GM19099 (cell line): ENCODE measurements around the gene TRPV4.

Experiments
- POLR2A ChIP-seq: IDR thresholded peaks from 3 replicates; pipeline ENCODE4 v1.6.1; 2011; ENCODE audit warnings: low read depth; ENCODE audit not compliant: insufficient read length; ENCODE audit errors: extremely low read depth

The TRPV4 gene

GRCh38 chr12:109821968-109822367 lies 11.2 kb downstream of the TRPV4 start:
- TF ChIP-seq POLR2A = no peak

GRCh38 chr12:109820816-109821381 lies 12.3 kb downstream of the TRPV4 start:
- TF ChIP-seq POLR2A = no peak

GRCh38 chr12:109818905-109819500 lies 14.2 kb downstream of the TRPV4 start:
- TF ChIP-seq POLR2A = no peak

GRCh38 chr12:109818253-109818652 lies 14.9 kb downstream of the TRPV4 start:
- no peak for TF ChIP-seq POLR2A

DNA sequence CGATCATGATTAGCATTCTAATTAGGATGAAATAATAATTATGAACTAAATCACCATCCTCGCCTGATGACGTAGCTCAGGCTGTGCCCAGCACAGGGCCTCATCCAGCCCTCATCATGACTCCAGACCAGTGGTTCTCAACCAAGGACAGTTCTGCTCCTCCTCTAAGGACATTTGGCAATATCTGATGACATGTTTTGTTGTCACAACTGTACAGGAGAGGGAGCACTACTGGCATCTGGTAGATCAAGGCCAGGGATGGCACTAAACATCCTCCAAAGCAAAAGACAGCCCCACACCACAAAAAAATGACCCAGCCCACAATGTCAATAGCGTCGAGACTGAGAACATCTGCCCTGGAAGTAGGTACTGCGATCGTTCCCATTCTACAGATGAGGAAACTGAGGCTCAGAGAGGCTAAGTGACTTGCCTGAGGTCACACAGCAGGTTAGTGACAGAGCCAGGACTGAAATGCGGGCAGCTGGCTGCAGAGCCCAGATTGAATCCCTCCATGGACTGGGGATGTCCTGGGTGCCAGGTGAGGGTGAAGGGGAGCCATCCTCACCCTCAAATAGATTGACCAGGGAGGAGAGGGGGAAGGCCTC lies 15.5 kb downstream of the TRPV4 start:
- no peak for TF ChIP-seq POLR2A

- TF ChIP-seq POLR2A = no peak
Measured at GRCh38 chr12:109816870-109817269, 16.3 kb downstream of the TRPV4 start.

DNA sequence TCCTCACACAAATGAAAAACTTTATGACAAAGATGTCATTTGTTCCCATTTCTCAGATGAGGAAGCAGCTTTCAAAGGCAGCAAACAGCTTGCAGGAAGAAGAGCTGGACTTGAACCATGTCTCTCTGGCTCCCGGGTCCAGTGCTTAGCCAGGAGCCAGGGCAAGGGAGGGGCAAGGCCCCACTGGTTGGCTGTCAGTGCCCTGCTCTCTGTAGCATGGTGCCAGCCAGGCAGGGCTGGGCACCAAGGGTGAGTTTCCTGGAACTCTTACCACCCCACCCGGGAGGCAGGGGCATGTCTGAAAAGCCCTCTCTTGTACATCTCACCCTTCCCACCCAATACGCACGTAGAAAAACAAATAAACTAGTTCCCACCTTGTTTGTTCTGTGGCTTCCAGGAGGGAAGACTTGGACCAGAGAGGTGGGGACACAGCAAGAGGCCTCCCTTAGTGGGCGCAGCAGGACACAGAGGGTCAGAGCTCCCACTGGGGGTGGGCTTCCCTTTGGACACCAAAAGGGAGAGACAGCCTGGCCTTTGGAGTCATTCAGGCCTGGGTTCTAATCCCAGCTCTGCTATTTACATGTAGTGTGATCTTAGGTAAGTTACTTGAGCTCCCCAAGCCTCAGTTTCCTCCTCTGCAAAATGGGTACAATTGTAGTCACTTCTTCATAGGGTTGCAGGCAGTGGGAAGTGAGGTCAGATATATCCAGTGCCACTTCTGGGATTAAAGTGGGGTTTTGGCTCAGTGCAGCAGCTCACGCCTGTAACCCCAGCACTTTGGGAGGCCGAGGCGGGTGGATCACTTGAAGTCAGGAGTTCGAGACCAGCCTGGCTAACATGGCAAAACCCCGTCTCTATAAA lies 17.2 kb downstream of the TRPV4 start:
- no peak for TF ChIP-seq POLR2A

GRCh38 chr12:109815225-109815624 lies 18.0 kb downstream of the TRPV4 start:
- TF ChIP-seq POLR2A = no peak

DNA sequence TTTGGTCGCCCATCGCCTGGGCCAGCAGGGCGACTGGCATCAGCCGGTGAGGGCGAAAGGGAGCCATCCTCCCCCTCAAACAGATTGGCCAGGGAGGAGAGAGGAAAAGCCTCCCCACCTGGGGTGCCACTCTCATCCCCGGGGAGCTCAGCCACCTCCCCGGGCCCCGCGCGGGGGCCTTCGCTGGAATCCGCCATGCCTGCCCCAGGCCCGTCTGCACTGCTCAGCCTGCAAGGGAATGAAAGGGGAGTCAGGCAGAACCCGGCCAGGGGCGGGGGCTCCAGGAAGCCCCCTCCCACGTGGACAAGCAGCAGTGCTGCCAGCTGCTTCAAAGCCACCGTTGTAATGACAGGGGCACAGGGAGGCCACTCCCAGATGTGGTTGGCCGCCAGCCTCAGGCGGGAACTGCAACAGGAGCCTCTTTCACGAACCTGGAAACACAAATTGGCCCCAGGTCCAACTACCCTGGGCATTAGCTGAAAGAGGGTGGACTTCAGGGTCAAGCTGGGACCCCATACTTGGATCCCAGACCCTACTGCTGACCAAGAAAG lies 18.5 kb downstream of the TRPV4 start:
- no peak for TF ChIP-seq POLR2A

- TF ChIP-seq POLR2A = no peak
Measured at GRCh38 chr12:109813810-109814416, 19.3 kb downstream of the TRPV4 start.

DNA sequence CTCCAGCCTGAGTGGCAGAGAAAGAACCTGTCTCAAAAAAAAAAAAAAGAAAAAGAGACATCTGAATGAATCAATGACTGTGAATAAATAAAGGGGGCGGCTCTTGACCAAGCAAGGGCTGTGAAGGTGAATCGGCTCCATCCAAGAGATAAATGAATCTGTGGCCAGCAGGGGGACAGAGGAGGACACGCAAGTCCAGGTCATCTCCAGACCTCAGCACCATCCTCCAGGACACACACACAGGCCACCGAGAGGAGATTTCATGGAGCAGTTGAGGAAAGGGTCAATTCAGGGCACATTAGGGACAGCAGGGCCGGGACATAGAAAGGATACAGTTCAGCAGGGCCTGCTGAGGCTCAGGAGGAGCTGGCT lies 21.6 kb downstream of the TRPV4 start:
- TF ChIP-seq POLR2A = no peak

DNA sequence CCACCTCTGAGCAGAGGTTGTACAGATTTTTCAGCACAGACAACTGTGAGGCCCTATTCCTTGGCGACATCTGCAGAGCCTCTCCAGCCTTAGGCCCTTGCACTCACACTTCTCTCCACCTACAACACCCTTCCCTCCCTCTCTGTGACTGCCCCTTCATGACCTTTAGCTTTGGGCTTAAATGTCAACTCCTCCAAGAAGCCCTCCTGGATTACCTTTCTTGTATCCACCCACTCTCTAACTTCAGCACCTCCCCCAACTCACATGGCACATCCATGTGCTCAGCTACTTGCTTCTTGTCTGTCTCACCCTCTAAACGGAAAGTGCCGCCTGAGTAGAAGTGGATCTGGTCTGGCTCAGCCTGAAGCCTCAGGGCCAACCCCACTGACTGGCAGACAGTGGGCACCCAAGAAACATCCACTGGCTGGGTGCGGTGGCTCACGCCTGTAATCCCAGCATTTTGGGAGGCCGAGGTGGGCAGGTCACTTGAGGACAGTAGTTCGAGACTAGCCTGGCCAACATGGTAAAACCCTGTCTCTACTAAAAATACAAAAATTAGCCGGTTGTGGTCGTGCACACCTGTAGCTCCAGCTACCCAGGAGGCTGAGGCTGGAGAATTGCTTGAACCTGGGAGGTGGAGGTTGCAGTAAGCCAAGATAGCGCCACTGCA lies 22.1 kb downstream of the TRPV4 start:
- no peak for TF ChIP-seq POLR2A

DNA sequence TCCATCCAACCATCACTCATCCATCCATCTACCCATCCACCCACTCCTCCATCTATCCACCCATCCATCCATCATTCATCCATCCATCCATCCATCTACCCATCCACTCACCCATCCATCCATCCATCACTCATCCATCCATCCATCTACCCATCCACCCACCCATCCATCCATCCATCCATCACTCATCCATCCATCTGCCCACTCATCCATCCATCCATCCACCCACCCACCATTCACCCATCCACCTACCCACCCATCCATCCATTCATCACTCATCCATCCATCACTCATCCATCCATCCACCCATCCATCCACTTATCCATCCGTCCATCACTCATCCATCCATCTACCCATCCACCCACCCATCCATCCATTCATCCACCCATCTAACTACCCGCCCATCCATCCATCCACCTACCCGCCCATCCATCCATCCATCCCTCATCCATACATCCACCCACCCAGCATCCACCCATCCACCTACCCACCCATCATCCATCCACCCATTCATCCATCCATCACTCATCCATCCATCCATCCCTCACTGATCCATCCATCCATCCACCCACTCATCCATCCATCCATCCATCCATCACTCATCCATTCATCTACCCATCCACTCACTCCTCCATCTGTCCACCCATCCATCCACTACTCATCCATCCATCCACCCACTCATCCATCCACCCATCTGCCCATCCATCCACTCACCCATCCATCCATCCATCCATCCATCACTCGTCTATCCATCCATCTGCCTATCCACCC lies 24.1 kb downstream of the TRPV4 start:
- no peak for TF ChIP-seq POLR2A
